IMR-90 (cell line): ENCODE measurements around the gene TMC8. TPM values are rescaled to one million over a fixed set of nuclear protein-coding genes. Genes with fewer than 3 reads are reported as not detected.

Experiments used
- ATAC-seq: fragments of 200-7000 bp; cut with Tn5 transposase; 2 replicates; pipeline ENCODE4 v1.9.1; 2020; ENCODE audit warnings: low read depth, mild to moderate bottlenecking, moderate library complexity
- BruUV-seq: library from RNA; stranded (reverse); fragments of 400-500 nt; replicated peaks from 2 replicates; lab custom pipeline; 2021; lab: Mats Ljungman, UMichigan
- CTCF ChIA-PET: fragments of 300-600 bp; formaldehyde crosslinking; extraction: SDS; loops from one replicate; lab custom pipeline; 2021; ENCODE audit warnings: antibody characterized with exemption; lab: Yijun Ruan, JAX
- POLR2A ChIA-PET: fragments of 300-600 bp; sonication (Branson Sonifier 250); formaldehyde crosslinking; loops from one replicate; lab custom pipeline; 2022; ENCODE audit warnings: antibody characterized with exemption; ENCODE audit not compliant: unreplicated experiment; lab: Charles Lee
- DNase-seq: peaks from one replicate; pipeline ENCODE4 v3.0.0; 2013
- H2AFZ ChIP-seq: replicated peaks from 2 replicates; pipeline ENCODE3; 2013; ENCODE audit warnings: low read length, mild to moderate bottlenecking; ENCODE audit not compliant: poor library complexity
- H2AK5ac ChIP-seq: 2 replicates; pipeline ENCODE4 v1.6.1; 2013; ENCODE audit warnings: low read depth, low read length, inconsistent platforms
- H2AK9ac ChIP-seq: replicated peaks from 2 replicates; pipeline ENCODE3; 2013; ENCODE audit warnings: mild to moderate bottlenecking, low read depth, low read length, moderate library complexity; ENCODE audit not compliant: poor library complexity
- H2BK120ac ChIP-seq: 2 replicates; pipeline ENCODE4 v1.6.1; 2013; ENCODE audit warnings: low read depth, low read length, inconsistent platforms
- H2BK15ac ChIP-seq: 3 replicates; pipeline ENCODE4 v1.6.1; 2013; ENCODE audit warnings: low read depth, low read length, inconsistent platforms
- H2BK20ac ChIP-seq: 2 replicates; pipeline ENCODE4 v1.6.1; 2013; ENCODE audit warnings: low read depth, mild to moderate bottlenecking, inconsistent platforms, low read length, moderate library complexity
- H2BK5ac ChIP-seq: 2 replicates; pipeline ENCODE4 v1.6.1; 2013; ENCODE audit warnings: mild to moderate bottlenecking, low read depth, low read length, inconsistent platforms; ENCODE audit not compliant: poor library complexity, severe bottlenecking
- H3K14ac ChIP-seq: replicated peaks from 2 replicates; pipeline ENCODE4 v1.6.1; 2013; ENCODE audit warnings: low read depth, low read length, inconsistent platforms
- H3K18ac ChIP-seq: 2 replicates; pipeline ENCODE4 v1.6.1; 2013; ENCODE audit warnings: low read depth, low read length, control low read depth
- H3K23ac ChIP-seq: 2 replicates; pipeline ENCODE4 v1.6.1; 2013; ENCODE audit warnings: low read depth, low read length, inconsistent platforms
- H3K27ac ChIP-seq: 2 replicates; pipeline ENCODE4 v1.5.1; 2013; ENCODE audit warnings: mild to moderate bottlenecking, control low read depth, low read length; ENCODE audit not compliant: insufficient read depth
- H3K27me3 ChIP-seq: 2 replicates; pipeline ENCODE4 v1.6.1; 2013; ENCODE audit warnings: low read length; ENCODE audit not compliant: control insufficient read depth, insufficient read depth
- H3K36me3 ChIP-seq: 2 replicates; pipeline ENCODE4 v1.6.1; 2013; ENCODE audit warnings: low read length, mixed read lengths; ENCODE audit not compliant: control insufficient read depth, insufficient read depth
- H3K4ac ChIP-seq: 2 replicates; pipeline ENCODE4 v1.6.1; 2013; ENCODE audit warnings: low read depth, low read length, inconsistent platforms
- H3K4me1 ChIP-seq: 2 replicates; pipeline ENCODE4 v1.6.1; 2013; ENCODE audit warnings: low read length, mixed read lengths; ENCODE audit not compliant: control insufficient read depth, insufficient read depth
- H3K4me2 ChIP-seq: 2 replicates; pipeline ENCODE4 v1.6.1; 2013; ENCODE audit warnings: low read depth, mild to moderate bottlenecking, control low read depth, low read length, moderate library complexity
- H3K4me3 ChIP-seq: 2 replicates; pipeline ENCODE4 v1.5.1; 2013; ENCODE audit warnings: low read depth, mild to moderate bottlenecking, control low read depth, low read length, moderate library complexity; ENCODE audit not compliant: insufficient read depth
- H3K56ac ChIP-seq: 2 replicates; pipeline ENCODE4 v1.6.1; 2013; ENCODE audit warnings: low read length, inconsistent platforms; ENCODE audit not compliant: insufficient read depth; ENCODE audit errors: extremely low read depth
- H3K79me1 ChIP-seq, 2 experiments: 2 replicates each; pipeline ENCODE4 v1.6.1; 2013; ENCODE audit warnings: low read length in 2 of 2, inconsistent platforms in 1 of 2, low read depth in 1 of 2
- H3K9ac ChIP-seq: 2 replicates; pipeline ENCODE4 v1.6.1; 2013; ENCODE audit warnings: low read depth, low read length, control low read depth
- H3K9me1 ChIP-seq: 2 replicates; pipeline ENCODE4 v1.6.1; 2013; ENCODE audit warnings: low read length, inconsistent platforms; ENCODE audit not compliant: insufficient read depth
- H3K9me3 ChIP-seq: 2 replicates; pipeline ENCODE4 v1.6.1; 2013; ENCODE audit warnings: low read length; ENCODE audit not compliant: control insufficient read depth, insufficient read depth
- H4K20me1 ChIP-seq: 2 replicates; pipeline ENCODE4 v1.6.1; 2013; ENCODE audit warnings: low read length, inconsistent platforms; ENCODE audit not compliant: insufficient read depth
- H4K5ac ChIP-seq: 2 replicates; pipeline ENCODE4 v1.6.1; 2013; ENCODE audit warnings: mild to moderate bottlenecking, low read depth, low read length, control low read depth
- H4K8ac ChIP-seq, 2 experiments: 2 replicates each; pipeline ENCODE4 v1.6.1; 2013; ENCODE audit warnings: low read depth in 2 of 2, low read length in 2 of 2, control low read depth in 1 of 2, inconsistent platforms in 1 of 2
- H4K91ac ChIP-seq: 2 replicates; pipeline ENCODE4 v1.6.1; 2013; ENCODE audit warnings: low read depth, low read length, inconsistent platforms; ENCODE audit not compliant: insufficient read depth
- CEBPB ChIP-seq: IDR thresholded peaks from 2 replicates; pipeline ENCODE4 v1.6.1; 2012; ENCODE audit warnings: low read depth, low read length, improper control_type of control experiment
- CHD1 ChIP-seq: IDR thresholded peaks from 2 replicates; pipeline ENCODE4 v1.6.1; 2012; ENCODE audit warnings: low read depth, low read length, improper control_type of control experiment
- CTCF ChIP-seq: conservative IDR thresholded peaks from 2 replicates; pipeline ENCODE4 v1.5.1; 2012; ENCODE audit warnings: mild to moderate bottlenecking, low read depth, low read length, improper control_type of control experiment
- ELK1 ChIP-seq: fragments of 150-350 bp; IDR thresholded peaks from 2 replicates; pipeline ENCODE4 v1.6.1; 2016; ENCODE audit warnings: low read depth, mild to moderate bottlenecking, low read length, moderate library complexity, borderline replicate concordance
- FOS ChIP-seq: fragments of 150-350 bp; IDR thresholded peaks from 2 replicates; pipeline ENCODE4 v1.6.1; 2016; ENCODE audit warnings: low read depth, low read length
- MAFK ChIP-seq: IDR thresholded peaks from 2 replicates; pipeline ENCODE4 v1.6.1; 2012; ENCODE audit warnings: low read depth, low read length, improper control_type of control experiment
- MAZ ChIP-seq: IDR thresholded peaks from 2 replicates; pipeline ENCODE4 v1.6.1; 2012; ENCODE audit warnings: low read depth, mild to moderate bottlenecking, low read length, improper control_type of control experiment, moderate library complexity, borderline replicate concordance
- NFE2L2 ChIP-seq: fragments of 150-350 bp; IDR thresholded peaks from 2 replicates; pipeline ENCODE4 v1.6.1; 2016; ENCODE audit warnings: low read depth, mild to moderate bottlenecking, low read length
- RAD21 ChIP-seq: IDR thresholded peaks from 2 replicates; pipeline ENCODE4 v1.6.1; 2012; ENCODE audit warnings: low read length, improper control_type of control experiment
- RCOR1 ChIP-seq: IDR thresholded peaks from 2 replicates; pipeline ENCODE4 v1.6.1; 2012; ENCODE audit warnings: mild to moderate bottlenecking, low read length, improper control_type of control experiment; ENCODE audit not compliant: insufficient replicate concordance
- SMC3 ChIP-seq: fragments of 150-350 bp; IDR thresholded peaks from 2 replicates; pipeline ENCODE4 v1.6.1; 2016; ENCODE audit warnings: low read depth, mild to moderate bottlenecking, antibody characterized with exemption, low read length, moderate library complexity
- USF2 ChIP-seq: fragments of 150-350 bp; IDR thresholded peaks from 2 replicates; pipeline ENCODE4 v1.6.1; 2017; ENCODE audit warnings: mild to moderate bottlenecking, antibody characterized with exemption, low read length, low read depth
- WGBS, 2 experiments: methylation state at CpG; one replicate each; pipeline versions ENCODE4 v1.1.5 to v1.1.7; 2013; ENCODE audit warnings: missing lambda C conversion rate in 2 of 2; ENCODE audit not compliant: insufficient read length in 1 of 2; ENCODE audit errors: extremely low coverage in 2 of 2; 5-methylcytosine and 5-hydroxymethylcytosine counted together
- dilution Hi-C: fragments of 300-500 bp; cut with HindIII; formaldehyde crosslinking; loops from one replicate; pipeline ENCODE4 v1.14.3; 2018; ENCODE audit warnings: low sequenced_read_pairs; ENCODE audit not compliant: unreplicated experiment
- in situ Hi-C: fragments of 300-500 bp; cut with MboI; formaldehyde crosslinking; loops from 3 replicates; pipeline ENCODE4 v1.14.3; 2019; ENCODE audit warnings: low sequenced_read_pairs, inconsistent platforms, mixed read lengths
- intact Hi-C: fragments of 100-400 bp; cut with micrococcal nuclease; formaldehyde crosslinking; loops from 2 replicates; pipeline ENCODE4 v1.10.0; 2022
- polyA plus RNA-seq, 3 experiments: library from polyadenylated mRNA; depleted of rRNA; stranded (reverse); fragments of >200 nt; gene quantifications; 2 replicates each; pipeline ENCODE4 v1.2.3, GENCODE V29; 2012; ENCODE audit warnings: low replicate concordance in 1 of 3
- total RNA-seq: library from RNA; depleted of rRNA; stranded (reverse); fragments of >200 nt; gene quantifications from 2 replicates; pipeline ENCODE4 v1.2.3, GENCODE V29; 2012

Gene TMC8
- total and polyA plus RNA-seq, 2 of the 4 experiments (the other 2 are of a cell fraction), result not detected

GRCh38 chr17:78184351-78184750 lies 53.8 kb downstream of the TMC8 start:
- ATAC-seq, result no peak
- WGBS, 2 experiments, result 53% methylated on average over 3 of the region's 10 CpGs; no CpG with 5 or more reads in 1 of the 2 experiments
- no peaks in the 10 kb centered on the region; the same call in 1 of the 2 replicates for H3K36me3 ChIP-seq

More at GRCh38 chr17:78184351-78184750, 53.8 kb downstream of the TMC8 start:
- Histone ChIP-seq H3K79me1 (peaks cover 24 to 69% of the 10 kb centered on the region in 2 experiments), H3K18ac (no peak overlapping the region), H3K14ac (0 out of 2 replicates have a peak overlapping the region, but pooled peaks have one; percentile 23), H4K5ac (no peak overlapping the region; the same call in 1 of the 2 replicates), H2AFZ (peak overlapping the region; percentile 78), H4K8ac (peak overlapping the region in 1 of 2 experiments; percentile 27; a peak in 1 of 4 replicates), H3K4ac (no peak overlapping the region), H3K27me3 (no peaks in the 10 kb centered on the region), H3K56ac (no peak overlapping the region), H3K9me3 (no peaks in the 10 kb centered on the region), H3K27ac (no peak overlapping the region), H2BK20ac (no peak overlapping the region), H2BK5ac (no peak overlapping the region), H3K9me1 (peaks cover 17% of the 10 kb centered on the region; the same call in 1 of the 2 replicates), H2BK15ac (no peak overlapping the region), H2AK5ac (no peak overlapping the region), H3K4me3 (no peak overlapping the region), H3K4me2 (no peak overlapping the region), H3K4me1 (peaks cover 14% of the 10 kb centered on the region), H4K20me1 (0 out of 2 replicates have a peak, but pooled peaks cover 6% of the 10 kb centered on the region), H3K23ac (no peak overlapping the region), H4K91ac (no peak overlapping the region), H3K9ac (no peak overlapping the region), H2AK9ac (peak overlapping the region; percentile 20), H2BK120ac (no peak overlapping the region)
- no TSS peak for BruUV-seq
- ChIA-PET POLR2A (no interaction called here), CTCF (no interaction called here)
- dilution Hi-C loops (no loop called here), intact Hi-C loops (no loop called here), in situ Hi-C loops (no loop called here)
- TF ChIP-seq CTCF (no peak), CEBPB (no peak), RAD21 (no peak), CHD1 (no peak), FOS (no peak), USF2 (no peak), MAZ (no peak), MAFK (no peak), NFE2L2 (no peak), ELK1 (no peak), RCOR1 (no peak), SMC3 (no peak)
- no peak for DNase-seq
